Mammary epithelial cell (primary cell): ENCODE data around the gene KAZN.

Experiments used
- CTCF ChIP-seq, 2 donors: IDR thresholded peaks in 1 of 2; conservative IDR thresholded peaks in 1 of 2; 2 replicates each; pipeline ENCODE4 v1.5.1; 2011 to 2012; ENCODE audit warnings: inconsistent platforms in 2 of 2, low read length in 2 of 2, mild to moderate bottlenecking in 2 of 2, control low read depth in 1 of 2, low read depth in 1 of 2; ENCODE audit not compliant: insufficient read depth in 1 of 2; ENCODE audit errors: extremely low read depth in 1 of 2
- EZH2 ChIP-seq: IDR thresholded peaks from 2 replicates; pipeline ENCODE4 v1.6.1; 2012; ENCODE audit warnings: low read length, inconsistent platforms, borderline replicate concordance

GRCh38 chr1:14825396-14825795 is 226.9 kb downstream of the KAZN start:
- no peak for TF ChIP-seq CTCF (conservative IDR thresholded peaks at IDR 0.05 in 1 of 2, IDR thresholded peaks at IDR 0.05 in 1 of 2; ENCODE audit: extremely low read depth in 1 of 2, insufficient read depth in 1 of 2, low read depth in 1 of 2, low read length in 2 of 2)
- TF ChIP-seq EZH2: no peak
